Measurements from ENCODE around the gene ATP6V0D1. TPM values are rescaled to one million over a fixed set of nuclear protein-coding genes. Genes with fewer than 3 reads are reported as not detected.
"Not testable (repeated sequence)": the region's sequence is repeated elsewhere in the genome, so short reads cannot be mapped to it uniquely, and the experiment has no call there.

Gene ATP6V0D1
- total RNA-seq, 3 donors from 2014 or later, result 152 to 253 (median 228) TPM

DNA sequence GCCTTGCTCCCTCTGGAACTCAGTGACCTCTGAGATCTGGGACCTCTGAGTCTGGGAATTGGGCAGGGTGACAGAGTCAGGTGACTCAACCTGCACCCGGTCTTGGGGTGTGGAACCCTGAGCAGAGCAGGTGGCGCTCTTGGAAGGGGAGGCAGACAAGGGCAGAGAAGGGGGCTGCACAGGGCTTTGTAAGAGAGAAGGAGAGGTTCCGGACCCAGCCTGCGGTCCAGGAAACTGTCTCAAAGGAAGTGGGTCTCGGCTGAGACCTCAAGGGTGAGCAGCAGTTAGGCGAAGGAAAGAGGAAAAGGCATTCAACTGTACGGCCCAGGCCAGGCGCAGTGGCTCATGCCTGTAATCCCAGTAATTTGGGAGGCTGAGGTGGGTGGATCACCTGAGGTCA, 37.7 kb upstream of the ATP6V0D1 start:
- Histone ChIP-seq H3K4me3 (no peak overlapping the region), H3K36me3 (ENCODE audit: low read depth) (no peaks in the 10 kb centered on the region), H3K9me3 (no peaks in the 10 kb centered on the region), H3K4me1 (ENCODE audit: low read depth) (peaks cover 5% of the 10 kb centered on the region)
- intact Hi-C loops (cut with DNase I, micrococcal nuclease), result no loop called here
- DNase-seq (no peak), ATAC-seq (no peak)
- TF ChIP-seq, protein P1, sequence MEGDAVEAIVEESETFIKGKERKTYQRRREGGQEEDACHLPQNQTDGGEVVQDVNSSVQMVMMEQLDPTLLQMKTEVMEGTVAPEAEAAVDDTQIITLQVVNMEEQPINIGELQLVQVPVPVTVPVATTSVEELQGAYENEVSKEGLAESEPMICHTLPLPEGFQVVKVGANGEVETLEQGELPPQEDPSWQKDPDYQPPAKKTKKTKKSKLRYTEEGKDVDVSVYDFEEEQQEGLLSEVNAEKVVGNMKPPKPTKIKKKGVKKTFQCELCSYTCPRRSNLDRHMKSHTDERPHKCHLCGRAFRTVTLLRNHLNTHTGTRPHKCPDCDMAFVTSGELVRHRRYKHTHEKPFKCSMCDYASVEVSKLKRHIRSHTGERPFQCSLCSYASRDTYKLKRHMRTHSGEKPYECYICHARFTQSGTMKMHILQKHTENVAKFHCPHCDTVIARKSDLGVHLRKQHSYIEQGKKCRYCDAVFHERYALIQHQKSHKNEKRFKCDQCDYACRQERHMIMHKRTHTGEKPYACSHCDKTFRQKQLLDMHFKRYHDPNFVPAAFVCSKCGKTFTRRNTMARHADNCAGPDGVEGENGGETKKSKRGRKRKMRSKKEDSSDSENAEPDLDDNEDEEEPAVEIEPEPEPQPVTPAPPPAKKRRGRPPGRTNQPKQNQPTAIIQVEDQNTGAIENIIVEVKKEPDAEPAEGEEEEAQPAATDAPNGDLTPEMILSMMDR (IDR thresholded peaks at IDR 0.05), result no peak

DNA sequence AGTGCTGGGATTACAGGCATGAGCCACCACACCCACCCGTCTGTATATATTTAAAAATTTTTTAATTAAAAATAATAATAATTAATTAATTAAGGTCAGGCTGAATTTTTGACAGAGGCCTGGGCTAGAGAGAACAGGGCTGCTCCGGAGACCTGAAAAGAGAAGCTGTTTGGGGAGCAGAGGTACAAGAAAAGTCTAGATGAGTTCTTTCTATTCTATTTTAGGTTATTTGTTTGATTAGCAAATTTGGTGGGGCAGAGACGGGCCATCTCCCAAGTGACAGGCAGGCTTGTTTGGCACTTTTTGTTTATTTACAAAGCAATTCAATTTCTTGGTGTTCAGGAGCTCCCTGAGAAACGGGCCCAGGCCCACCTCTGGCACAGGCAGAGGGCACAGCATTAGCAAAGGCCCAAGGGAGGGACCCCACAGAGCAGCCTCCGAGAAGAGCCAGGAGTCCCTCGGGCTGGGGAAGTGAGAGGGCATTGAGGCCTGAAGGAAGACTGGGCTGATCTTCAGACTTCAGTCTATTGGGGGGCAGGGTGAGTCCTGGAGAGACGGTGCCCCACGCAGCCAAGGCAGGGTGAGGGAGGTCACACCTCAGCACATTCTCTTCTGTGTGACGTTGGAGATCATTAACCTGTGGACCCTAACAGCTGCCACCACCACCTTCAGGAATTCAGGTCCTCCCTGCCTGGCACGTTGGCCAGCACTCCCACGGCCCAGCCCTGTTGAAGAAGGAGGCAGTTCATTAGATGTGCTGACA, 36.9 kb upstream of the ATP6V0D1 start:
- Histone ChIP-seq H3K4me1 (ENCODE audit: low read depth) (peaks cover 5% of the 10 kb centered on the region), H3K9me3 (no peaks in the 10 kb centered on the region), H3K36me3 (ENCODE audit: low read depth) (no peaks in the 10 kb centered on the region), H3K4me3 (no peak overlapping the region)
- DNase-seq (peak in 1 of 3 donors; percentile 61), ATAC-seq (no peak)
- TF ChIP-seq, protein P1 (IDR thresholded peaks at IDR 0.05), result no peak
- intact Hi-C loops (cut with DNase I, micrococcal nuclease), result no loop called here

DNA sequence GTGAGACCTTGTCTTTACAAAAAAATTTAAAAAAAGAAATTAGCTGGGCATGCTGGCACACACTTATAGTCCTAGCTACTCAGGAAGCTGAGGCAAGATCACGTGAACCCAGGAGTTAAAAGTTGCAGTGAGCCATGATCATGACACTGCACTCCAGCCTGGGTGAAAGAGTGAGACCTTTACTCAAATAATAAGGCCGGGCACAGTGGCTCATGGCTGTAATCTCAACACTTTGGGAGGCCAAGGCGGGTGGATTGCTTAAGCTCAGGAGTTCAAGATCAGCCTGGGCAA, 36.1 kb upstream of the ATP6V0D1 start:
- H3K4me3 ChIP-seq, result no peak overlapping the region
- H3K4me1 ChIP-seq (ENCODE audit: low read depth), result peaks cover 5% of the 10 kb centered on the region
- TF ChIP-seq, protein P1 (IDR thresholded peaks at IDR 0.05), result no peak
- ATAC-seq, result no peak
- intact Hi-C loops (cut with DNase I, micrococcal nuclease), result no loop called here
- H3K36me3 ChIP-seq (ENCODE audit: low read depth), result no peaks in the 10 kb centered on the region
- DNase-seq, result no peak
- no peaks in the 10 kb centered on the region for H3K9me3 ChIP-seq

DNA sequence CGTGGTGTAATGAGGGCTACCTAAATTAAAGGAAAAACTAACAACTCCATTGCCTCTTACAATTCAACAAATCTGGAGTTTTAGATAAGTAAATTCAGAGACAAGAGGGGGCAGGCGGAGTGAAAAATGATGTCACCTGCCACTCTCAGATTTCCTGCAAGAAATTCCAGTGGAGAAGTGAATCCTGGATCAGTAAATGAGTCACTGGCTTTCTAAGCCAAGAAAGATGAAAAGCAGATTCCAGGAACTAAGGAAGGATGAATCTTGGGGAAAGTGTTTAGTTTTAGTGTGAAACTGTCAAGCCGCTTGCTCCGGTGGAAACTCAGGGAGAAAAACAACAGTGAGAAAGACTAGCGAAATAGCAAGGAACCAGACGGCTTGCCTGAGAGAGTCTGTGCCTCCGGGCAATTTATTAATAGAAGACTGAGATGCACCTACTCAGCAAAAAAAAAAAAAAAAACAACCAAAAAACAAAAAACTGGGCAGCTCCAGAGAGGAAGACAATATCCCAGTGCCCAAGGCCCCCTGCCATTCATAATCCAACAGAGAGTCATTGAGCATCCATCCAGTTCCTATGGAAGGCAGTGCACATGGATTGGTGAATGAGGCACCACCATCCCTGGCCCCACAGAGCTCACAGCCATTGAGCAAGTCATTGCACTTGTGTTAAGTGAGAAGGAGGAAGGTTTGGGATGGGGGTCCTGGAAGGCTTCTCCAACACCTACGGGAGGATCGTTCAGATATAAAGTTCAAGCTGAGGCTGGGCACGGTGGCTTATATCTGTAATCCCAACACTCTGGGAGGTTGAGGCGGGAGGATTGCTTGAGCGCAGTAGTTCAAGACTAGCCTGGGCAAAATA, 35.6 kb upstream of the ATP6V0D1 start:
- no peaks in the 10 kb centered on the region for H3K36me3 ChIP-seq (ENCODE audit: low read depth)
- DNase-seq, result no peak
- TF ChIP-seq, protein P1 (IDR thresholded peaks at IDR 0.05), result no peak
- H3K4me1 ChIP-seq (ENCODE audit: low read depth), result peaks cover 5% of the 10 kb centered on the region
- ATAC-seq, result no peak
- no peaks in the 10 kb centered on the region for H3K9me3 ChIP-seq
- intact Hi-C loops (cut with DNase I, micrococcal nuclease), result no loop called here
- no peak overlapping the region for H3K4me3 ChIP-seq

DNA sequence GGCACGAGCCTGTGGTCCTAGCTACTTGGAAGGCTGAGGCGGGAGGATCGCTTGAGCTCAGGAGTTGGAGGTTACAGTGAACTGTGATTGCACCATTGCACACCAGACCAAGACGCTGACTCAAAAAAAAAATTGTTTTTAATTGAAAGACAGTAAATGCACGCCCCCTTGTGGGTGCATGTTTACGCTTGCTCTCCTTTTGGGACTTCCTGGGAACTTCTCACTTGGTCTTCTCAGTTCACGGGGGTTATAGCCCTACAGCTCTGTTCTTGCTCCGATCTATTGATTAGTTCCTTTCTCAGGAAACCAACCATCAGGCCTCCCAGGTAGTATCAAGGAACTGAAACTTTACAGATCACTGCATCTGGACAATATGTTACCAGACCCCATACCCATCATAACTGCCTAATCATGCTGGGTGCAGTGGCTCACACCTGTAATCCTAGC, 33.4 kb upstream of the ATP6V0D1 start:
- intact Hi-C loops (cut with DNase I, micrococcal nuclease), result no loop called here
- peak; percentile 66 to 95 (median 68) for DNase-seq
- no peak overlapping the region for H3K4me3 ChIP-seq
- TF ChIP-seq, protein P1 (IDR thresholded peaks at IDR 0.05), result no peak
- no peaks in the 10 kb centered on the region for H3K9me3 ChIP-seq
- H3K4me1 ChIP-seq (ENCODE audit: low read depth), result peaks cover 5% of the 10 kb centered on the region
- H3K36me3 ChIP-seq (ENCODE audit: low read depth), result no peaks in the 10 kb centered on the region
- peak; percentile 84 for ATAC-seq

DNA sequence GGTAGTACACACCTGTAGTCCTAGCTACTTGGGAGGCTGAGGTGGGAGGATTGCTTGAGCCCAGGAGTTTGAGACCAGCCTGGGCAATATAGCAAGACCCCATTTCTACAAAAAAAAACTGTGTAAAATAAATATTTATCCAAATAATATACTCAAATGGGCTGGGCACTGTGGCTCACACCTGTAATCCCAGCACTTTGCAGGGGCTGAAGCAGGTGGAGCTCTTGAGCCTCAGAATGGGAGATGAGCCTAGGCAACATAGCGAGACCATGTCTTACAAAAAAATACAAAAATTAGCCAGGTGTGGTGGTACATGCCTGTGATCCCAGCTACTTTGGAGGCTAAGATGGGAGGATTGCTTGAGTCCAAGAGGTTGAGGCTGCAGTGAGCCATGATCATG, 32.9 kb upstream of the ATP6V0D1 start:
- intact Hi-C loops (cut with DNase I, micrococcal nuclease); H3K4me1 ChIP-seq (ENCODE audit: low read depth); H3K4me3 ChIP-seq; ATAC-seq; H3K9me3 ChIP-seq; DNase-seq; H3K36me3 ChIP-seq (ENCODE audit: low read depth): not testable (repeated sequence)

Data from mucosa of descending colon (tissue), 3 donors.